IPS-11a (cell line): Measurements from ENCODE around the gene UNC79.

ENCODE experiments used
- H3K4me3 ChIP-seq: one replicate; pipeline ENCODE4 v1.5.1; 2013; ENCODE audit warnings: low read depth, low read length, control low read depth

The UNC79 gene

GRCh38 chr14:93745603-93746273 lies 315.0 kb downstream of the UNC79 start:
- no peak overlapping the region for H3K4me3 ChIP-seq

- H3K4me3 ChIP-seq, result no peak overlapping the region
Measured at GRCh38 chr14:93747102-93747501, 316.4 kb downstream of the UNC79 start.

- H3K4me3 ChIP-seq, result no peak overlapping the region
Measured at GRCh38 chr14:93747560-93747959, 316.8 kb downstream of the UNC79 start.

- no peak overlapping the region for H3K4me3 ChIP-seq
Measured at GRCh38 chr14:93748208-93749075, 317.7 kb downstream of the UNC79 start.

- H3K4me3 ChIP-seq, result no peak overlapping the region
Measured at GRCh38 chr14:93749076-93749420, 318.3 kb downstream of the UNC79 start.

- H3K4me3 ChIP-seq, result no peak overlapping the region
Measured at GRCh38 chr14:93751946-93752655, 321.4 kb downstream of the UNC79 start.

GRCh38 chr14:93752980-93753561 lies 322.3 kb downstream of the UNC79 start:
- no peak overlapping the region for H3K4me3 ChIP-seq

GRCh38 chr14:93753647-93754046 lies 322.9 kb downstream of the UNC79 start:
- H3K4me3 ChIP-seq, result no peak overlapping the region

GRCh38 chr14:93757206-93757605 lies 326.5 kb downstream of the UNC79 start:
- H3K4me3 ChIP-seq, result no peak overlapping the region
